Gastroesophageal sphincter (tissue), 3 donors: ENCODE data around the gene CSNK1G2.

Source experiments
- EP300 ChIP-seq: sonication (generic); formaldehyde crosslinking; IDR thresholded peaks from one replicate; pipeline ENCODE4 v1.6.1; 2017; ENCODE audit warnings: antibody characterized with exemption, mild to moderate bottlenecking
- POLR2A ChIP-seq, 2 donors: fragments of 450-650 bp; IDR thresholded peaks; one replicate each; pipeline ENCODE4 v1.6.1; 2017; ENCODE audit warnings: antibody characterized with exemption in 2 of 2, mild to moderate bottlenecking in 2 of 2, moderate library complexity in 1 of 2
- POLR2AphosphoS5 ChIP-seq: sonication (generic); formaldehyde crosslinking; IDR thresholded peaks from one replicate; pipeline ENCODE4 v1.6.1; 2017; ENCODE audit warnings: antibody characterized with exemption
- TF ChIP-seq, protein P1 (sequence below), 4 experiments: fragments of 200-600 bp in 2 of 4; fragments of 450-650 bp in 2 of 4; sonication (generic) in 1 of 4; IDR thresholded peaks; one replicate each; pipeline ENCODE4 v1.5.1; 2017 to 2019; ENCODE audit warnings: antibody characterized with exemption in 4 of 4, mild to moderate bottlenecking in 2 of 4, moderate library complexity in 2 of 4

DNA sequence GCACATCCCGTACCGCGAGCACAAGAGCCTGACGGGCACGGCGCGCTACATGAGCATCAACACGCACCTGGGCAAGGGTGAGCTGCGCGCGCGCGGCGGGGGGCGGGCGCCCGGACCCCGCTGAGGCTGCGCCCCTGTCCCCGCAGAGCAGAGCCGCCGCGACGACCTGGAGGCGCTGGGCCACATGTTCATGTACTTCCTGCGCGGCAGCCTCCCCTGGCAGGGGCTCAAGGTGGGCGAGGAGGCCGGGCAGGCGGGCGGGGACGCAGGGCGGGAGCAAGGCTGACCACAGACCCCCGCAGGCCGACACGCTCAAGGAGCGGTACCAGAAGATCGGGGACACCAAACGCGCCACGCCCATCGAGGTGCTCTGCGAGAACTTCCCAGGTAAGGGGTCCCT lies 38.0 kb downstream of the CSNK1G2 start:
- TF ChIP-seq, protein P1, sequence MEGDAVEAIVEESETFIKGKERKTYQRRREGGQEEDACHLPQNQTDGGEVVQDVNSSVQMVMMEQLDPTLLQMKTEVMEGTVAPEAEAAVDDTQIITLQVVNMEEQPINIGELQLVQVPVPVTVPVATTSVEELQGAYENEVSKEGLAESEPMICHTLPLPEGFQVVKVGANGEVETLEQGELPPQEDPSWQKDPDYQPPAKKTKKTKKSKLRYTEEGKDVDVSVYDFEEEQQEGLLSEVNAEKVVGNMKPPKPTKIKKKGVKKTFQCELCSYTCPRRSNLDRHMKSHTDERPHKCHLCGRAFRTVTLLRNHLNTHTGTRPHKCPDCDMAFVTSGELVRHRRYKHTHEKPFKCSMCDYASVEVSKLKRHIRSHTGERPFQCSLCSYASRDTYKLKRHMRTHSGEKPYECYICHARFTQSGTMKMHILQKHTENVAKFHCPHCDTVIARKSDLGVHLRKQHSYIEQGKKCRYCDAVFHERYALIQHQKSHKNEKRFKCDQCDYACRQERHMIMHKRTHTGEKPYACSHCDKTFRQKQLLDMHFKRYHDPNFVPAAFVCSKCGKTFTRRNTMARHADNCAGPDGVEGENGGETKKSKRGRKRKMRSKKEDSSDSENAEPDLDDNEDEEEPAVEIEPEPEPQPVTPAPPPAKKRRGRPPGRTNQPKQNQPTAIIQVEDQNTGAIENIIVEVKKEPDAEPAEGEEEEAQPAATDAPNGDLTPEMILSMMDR (IDR thresholded peaks at IDR 0.05): no peak
- TF ChIP-seq POLR2A (IDR thresholded peaks at IDR 0.05): no peak
- TF ChIP-seq EP300: no peak
- no peak for TF ChIP-seq POLR2AphosphoS5
